HepG2 (cell line): ENCODE data around the gene PTCRA. TPM values are rescaled to one million over a fixed set of nuclear protein-coding genes. Genes with fewer than 3 reads are reported as not detected.

Source experiments
- ARID3A ChIP-seq: IDR thresholded peaks from 2 replicates; pipeline ENCODE4 v1.6.1; 2012; ENCODE audit warnings: low read depth, low read length, improper control_type of control experiment
- ARNT ChIP-seq: fragments of 450-650 bp; IDR thresholded peaks from 2 replicates; pipeline ENCODE4 v1.6.1; 2017
- BHLHE40 ChIP-seq: IDR thresholded peaks from 2 replicates; pipeline ENCODE4 v1.6.1; 2011; ENCODE audit warnings: low read length, improper control_type of control experiment
- CCAR2 ChIP-seq: fragments of 200-400 bp; formaldehyde crosslinking; optimal IDR thresholded peaks from 2 replicates; pipeline ENCODE3; 2018; ENCODE audit warnings: low read depth, mild to moderate bottlenecking, low read length, moderate library complexity
- DPF2 ChIP-seq: sonication (generic); formaldehyde crosslinking; IDR thresholded peaks from 2 replicates; pipeline ENCODE4 v1.4.0; 2020; ENCODE audit warnings: mild to moderate bottlenecking, low read depth, missing genetic modification reagents, borderline replicate concordance
- EHMT2 ChIP-seq: fragments of 200-600 bp; sonication (generic); IDR thresholded peaks from 2 replicates; pipeline ENCODE4 v1.7.0; 2017; ENCODE audit warnings: antibody characterized with exemption, low read depth, low read length, borderline replicate concordance
- ELF1 ChIP-seq: sonication (generic); formaldehyde crosslinking; IDR thresholded peaks from 2 replicates; pipeline ENCODE4 v1.4.0; 2020; ENCODE audit warnings: missing genetic modification reagents
- ELF4 ChIP-seq: sonication (generic); formaldehyde crosslinking; IDR thresholded peaks from 2 replicates; pipeline ENCODE4 v1.5.0; 2020; ENCODE audit warnings: missing genetic modification reagents, mild to moderate bottlenecking, moderate library complexity, borderline replicate concordance
- GZF1 ChIP-seq: sonication (generic); formaldehyde crosslinking; IDR thresholded peaks from 2 replicates; pipeline ENCODE4 v1.5.1; 2020; ENCODE audit warnings: mild to moderate bottlenecking, missing genetic modification reagents
- HDAC6 ChIP-seq: fragments of 200-600 bp; sonication (generic); IDR thresholded peaks from 2 replicates; pipeline ENCODE4 v1.7.0; 2017; ENCODE audit warnings: mild to moderate bottlenecking, antibody characterized with exemption, low read length, low read depth
- HNRNPK ChIP-seq: fragments of 200-400 bp; formaldehyde crosslinking; IDR thresholded peaks from 2 replicates; pipeline ENCODE4 v1.6.1; 2018; ENCODE audit warnings: low read length, low read depth, moderate library complexity, mild to moderate bottlenecking; ENCODE audit not compliant: poor library complexity, severe bottlenecking
- MED8 ChIP-seq: sonication (generic); formaldehyde crosslinking; IDR thresholded peaks from 2 replicates; pipeline ENCODE4 v1.8.1; 2023; ENCODE audit warnings: mild to moderate bottlenecking, missing genetic modification reagents; ENCODE audit not compliant: insufficient replicate concordance
- NCOA1 ChIP-seq: sonication (generic); formaldehyde crosslinking; IDR thresholded peaks from 2 replicates; pipeline ENCODE4 v1.9.0; 2021; ENCODE audit warnings: missing genetic modification reagents
- PBX3 ChIP-seq: sonication (generic); formaldehyde crosslinking; IDR thresholded peaks from 2 replicates; pipeline ENCODE4 v1.8.1; 2023; ENCODE audit warnings: missing genetic modification reagents, inconsistent platforms, borderline replicate concordance
- POLR2G ChIP-seq: fragments of 200-400 bp; formaldehyde crosslinking; IDR thresholded peaks from 2 replicates; pipeline ENCODE4 v1.6.1; 2018; ENCODE audit warnings: mild to moderate bottlenecking, low read depth, low read length, moderate library complexity
- PRPF4 ChIP-seq: fragments of 200-400 bp; formaldehyde crosslinking; IDR thresholded peaks from 2 replicates; pipeline ENCODE4 v1.6.1; 2016; ENCODE audit warnings: low read length, low read depth; ENCODE audit not compliant: poor library complexity, severe bottlenecking
- RXRB ChIP-seq: IDR thresholded peaks from 2 replicates; pipeline ENCODE4 v1.6.1; 2016; ENCODE audit warnings: borderline replicate concordance, missing genetic modification reagents, missing compliant biosample characterization
- SALL2 ChIP-seq: sonication (generic); formaldehyde crosslinking; IDR thresholded peaks from 2 replicates; pipeline ENCODE4 v1.8.1; 2023; ENCODE audit warnings: mild to moderate bottlenecking, missing genetic modification reagents, inconsistent platforms
- ZBTB3 ChIP-seq: sonication (generic); formaldehyde crosslinking; IDR thresholded peaks from 2 replicates; pipeline ENCODE4 v1.4.0; 2020; ENCODE audit warnings: low read depth, mild to moderate bottlenecking, moderate library complexity, missing genetic modification reagents, borderline replicate concordance
- ZMAT5 ChIP-seq: sonication (generic); formaldehyde crosslinking; IDR thresholded peaks from 2 replicates; pipeline ENCODE4 v1.5.0; 2020; ENCODE audit warnings: mild to moderate bottlenecking, low read depth, missing genetic modification reagents, borderline replicate concordance
- ZMYM4 ChIP-seq: sonication (generic); formaldehyde crosslinking; IDR thresholded peaks from 2 replicates; pipeline ENCODE4 v1.8.1; 2023; ENCODE audit warnings: mild to moderate bottlenecking, missing genetic modification reagents
- ZNF350 ChIP-seq: sonication (generic); formaldehyde crosslinking; IDR thresholded peaks from 2 replicates; pipeline ENCODE4 v1.4.0; 2020; ENCODE audit warnings: mild to moderate bottlenecking, low read depth, missing genetic modification reagents, borderline replicate concordance
- ZNF446 ChIP-seq: sonication (generic); formaldehyde crosslinking; IDR thresholded peaks from 2 replicates; pipeline ENCODE4 v1.5.0; 2020; ENCODE audit warnings: mild to moderate bottlenecking, missing genetic modification reagents
- ZNF510 ChIP-seq: sonication (generic); formaldehyde crosslinking; IDR thresholded peaks from 2 replicates; pipeline ENCODE4 v1.4.0; 2020; ENCODE audit warnings: low read depth, mild to moderate bottlenecking, missing genetic modification reagents
- ZNF512 ChIP-seq: sonication (generic); formaldehyde crosslinking; IDR thresholded peaks from 2 replicates; pipeline ENCODE4 v1.4.0; 2020; ENCODE audit warnings: mild to moderate bottlenecking, missing genetic modification reagents
- ZNF678 ChIP-seq: sonication (generic); formaldehyde crosslinking; IDR thresholded peaks from 2 replicates; pipeline ENCODE4 v1.4.0; 2020; ENCODE audit warnings: mild to moderate bottlenecking, missing genetic modification reagents
- ZNF772 ChIP-seq: sonication (generic); formaldehyde crosslinking; IDR thresholded peaks from 2 replicates; pipeline ENCODE4 v1.5.0; 2020; ENCODE audit warnings: mild to moderate bottlenecking, missing genetic modification reagents
- ZNF782 ChIP-seq: sonication (generic); formaldehyde crosslinking; IDR thresholded peaks from 2 replicates; pipeline ENCODE4 v1.4.0; 2020; ENCODE audit warnings: missing genetic modification reagents, mild to moderate bottlenecking, borderline replicate concordance
- polyA plus RNA-seq, 8 experiments: library from polyadenylated mRNA; depleted of rRNA in 3 of 8; stranded (reverse) in 7 of 8; unstranded in 1 of 8; fragments of >200 nt; fragmentation: Illumina TruSeq in 4 of 8; extraction: Trizol in 4 of 8; gene quantifications; 2 replicates each; pipeline versions ENCODE4 v1.2.1 to v1.2.3, GENCODE V29; 2011 to 2016; ENCODE audit warnings: low read depth in 4 of 8, missing spikeins in 1 of 8, mixed read lengths in 1 of 8; ENCODE audit not compliant: insufficient read depth in 1 of 8
- total RNA-seq, 5 experiments: library from RNA; depleted of rRNA; stranded (reverse); fragments of >200 nt; fragmentation: Illumina TruSeq; extraction: Trizol; gene quantifications; 2 replicates each; pipeline ENCODE4 v1.2.3, GENCODE V29; 2016; ENCODE audit warnings: low read depth in 1 of 5

The PTCRA gene
- total and polyA plus RNA-seq, 2 of the 13 experiments (the other 11 are each of a cell fraction or from before 2014, with no cell fraction given): not detected

GRCh38 chr6:42877695-42878094 is 38.2 kb upstream of the PTCRA start (continued):
- TF ChIP-seq ZMAT5 (CRISPR knock-in tag) (no peak), ZNF446 (CRISPR knock-in tag) (no peak), ZBTB3 (CRISPR knock-in tag) (no peak), ARID3A (no peak), CCAR2 (no peak), EHMT2 (no peak), ZNF350 (CRISPR knock-in tag) (no peak), DPF2 (CRISPR knock-in tag) (no peak), ELF4 (CRISPR knock-in tag) (no peak), ZNF782 (CRISPR knock-in tag) (no peak), SALL2 (no peak), ZNF512 (CRISPR knock-in tag) (no peak), ZNF678 (no peak), BHLHE40 (no peak), HNRNPK (no peak), MED8 (no peak), RXRB (CRISPR knock-in tag) (peak; percentile 47; the same call in 1 of the 2 replicates), GZF1 (CRISPR knock-in tag) (no peak), ARNT (no peak), HDAC6 (no peak), POLR2G (peak; percentile 61), NCOA1 (CRISPR knock-in tag) (no peak), PBX3 (CRISPR knock-in tag) (no peak), ELF1 (CRISPR knock-in tag) (peak; percentile 27; the same call in 1 of the 2 replicates), PRPF4 (no peak), ZNF772 (CRISPR knock-in tag) (no peak), ZMYM4 (no peak), ZNF510 (no peak)
